K562 (cell line): ENCODE results near the gene DDX23. TPM values are rescaled to one million over a fixed set of nuclear protein-coding genes. Genes with fewer than 3 reads are reported as not detected.

Experiments used
- ATAC-seq: fragments of 200-7000 bp; cut with Tn5 transposase; 3 replicates; pipeline ENCODE4 v1.9.1; 2020; ENCODE audit warnings: moderate library complexity
- BruUV-seq: library from RNA; stranded (reverse); fragments of 400-500 nt; replicated peaks from 2 replicates; lab custom pipeline; 2021; lab: Mats Ljungman, UMichigan
- CTCF ChIA-PET: fragments of 300-600 bp; formaldehyde crosslinking; extraction: SDS; loops from one replicate; lab custom pipeline; 2021; ENCODE audit warnings: low intra/inter-chr PET ratio; lab: Yijun Ruan, JAX
- POLR2A ChIA-PET: fragments of 300-600, 350-650 bp; sonication (Branson Sonifier 250); formaldehyde crosslinking; extraction: SDS; loops from one replicate; lab custom pipeline; 2021; ENCODE audit warnings: antibody characterized with exemption, inconsistent platforms; lab: Yijun Ruan, JAX
- DNase-seq, 4 experiments: peaks; one replicate each; pipeline versions ENCODE4 v3.0.0 to v3.0.0-alpha.2; 2011 to 2018; ENCODE audit warnings: low spot score in 3 of 4, mixed read lengths in 3 of 4; ENCODE audit errors: extremely low read depth in 1 of 4
- FAIRE-seq: peaks from 2 replicates; lab custom pipeline; 2011; peaks lifted over from hg19 to GRCh38; lab: Jason Lieb, UNC
- H2AFZ ChIP-seq: 2 replicates; pipeline ENCODE4 v1.6.0; 2011; ENCODE audit warnings: low read depth, low read length, control low read depth, inconsistent platforms
- H3K27ac ChIP-seq: fragments of 200-600 bp; 3 replicates; pipeline ENCODE4 v1.8.0; 2011; ENCODE audit warnings: low read depth, mild to moderate bottlenecking, control low read depth, inconsistent platforms, low read length, moderate library complexity, mixed read lengths; ENCODE audit errors: extremely low read depth
- H3K27me3 ChIP-seq, 2 experiments: fragments of 300-600 bp in 1 of 2; 2 replicates in 1 of 2; 3 replicates in 1 of 2; pipeline versions ENCODE4 v1.6.0 to v1.8.0; 2011; ENCODE audit warnings: inconsistent platforms in 2 of 2, low read length in 2 of 2, mild to moderate bottlenecking in 1 of 2, mixed read lengths in 1 of 2, moderate library complexity in 1 of 2; ENCODE audit not compliant: control insufficient read depth in 2 of 2, insufficient read depth in 2 of 2
- H3K36me3 ChIP-seq: fragments of 300-600 bp; 3 replicates; pipeline ENCODE4 v1.8.0; 2011; ENCODE audit warnings: mild to moderate bottlenecking, low read length, inconsistent platforms; ENCODE audit not compliant: control insufficient read depth, insufficient read depth
- H3K4me1 ChIP-seq, 2 experiments: fragments of 200-600 bp in 1 of 2; replicated peaks in 1 of 2; 2 replicates in 1 of 2; 3 replicates in 1 of 2; pipeline versions ENCODE4 v1.5.1 to v1.8.0; 2011; ENCODE audit warnings: inconsistent platforms in 2 of 2, low read length in 2 of 2, mild to moderate bottlenecking in 1 of 2, mixed read lengths in 1 of 2, moderate library complexity in 1 of 2; ENCODE audit not compliant: control insufficient read depth in 2 of 2, insufficient read depth in 2 of 2
- H3K4me2 ChIP-seq: 2 replicates; pipeline ENCODE4 v1.6.1; 2011; ENCODE audit warnings: low read length, control low read depth, inconsistent platforms, mixed read lengths; ENCODE audit not compliant: insufficient read depth
- H3K4me3 ChIP-seq: fragments of 200-600 bp; sonication (generic), shearing (Covaris generic); 2 replicates; pipeline ENCODE4 v1.5.1; 2016; ENCODE audit warnings: control low read depth, inconsistent platforms
- H3K79me2 ChIP-seq: fragments of 200-600 bp; 3 replicates; pipeline ENCODE4 v1.8.0; 2011; ENCODE audit warnings: low read length, inconsistent platforms; ENCODE audit not compliant: control insufficient read depth, insufficient read depth
- H3K9ac ChIP-seq, 2 experiments: 2 replicates each; pipeline versions ENCODE4 v1.6.0 to v1.6.1; 2011; ENCODE audit warnings: low read depth in 2 of 2, low read length in 2 of 2, control low read depth in 1 of 2, inconsistent platforms in 1 of 2, mild to moderate bottlenecking in 1 of 2, mixed read lengths in 1 of 2; ENCODE audit not compliant: insufficient read depth in 1 of 2
- H3K9me1 ChIP-seq: one replicate; pipeline ENCODE4 v1.6.0; 2011; ENCODE audit warnings: inconsistent platforms, mild to moderate bottlenecking, low read length, moderate library complexity; ENCODE audit not compliant: control insufficient read depth, insufficient read depth
- H3K9me3 ChIP-seq: replicated peaks from 2 replicates; pipeline ENCODE4 v1.5.1; 2011; ENCODE audit warnings: low read depth, low read length, inconsistent platforms; ENCODE audit not compliant: control insufficient read depth, insufficient read depth
- H4K20me1 ChIP-seq: replicated peaks from 2 replicates; pipeline ENCODE4 v1.6.1; 2011; ENCODE audit warnings: low read length, inconsistent platforms, mixed read lengths; ENCODE audit not compliant: control insufficient read depth, insufficient read depth
- CHCHD3 ChIP-seq: fragments of 250-450 bp; sonication (Bioruptor Pico); IDR thresholded peaks from 2 replicates; pipeline ENCODE4 v2.1.2; 2022; ENCODE audit warnings: mild to moderate bottlenecking
- CREM ChIP-seq: IDR thresholded peaks from 2 replicates; pipeline ENCODE4 v1.6.1; 2014; ENCODE audit warnings: antibody characterized with exemption, low read depth
- CTBP1 ChIP-seq: fragments of 450-650 bp; IDR thresholded peaks from 2 replicates; pipeline ENCODE4 v1.6.1; 2016; ENCODE audit warnings: borderline replicate concordance
- EGR1 ChIP-seq: fragments of 450-650 bp; conservative IDR thresholded peaks from 2 replicates; pipeline ENCODE4 v1.6.1; 2017; ENCODE audit warnings: mild to moderate bottlenecking
- ETS2 ChIP-seq: IDR thresholded peaks from 2 replicates; pipeline ENCODE4 v1.6.1; 2016; ENCODE audit warnings: borderline replicate concordance, missing genetic modification characterization, mild to moderate bottlenecking, moderate library complexity, missing compliant biosample characterization; ENCODE audit not compliant: poor library complexity, severe bottlenecking
- FOXA1 ChIP-seq: fragments of 450-650 bp; IDR thresholded peaks from 2 replicates; pipeline ENCODE4 v1.6.1; 2016; ENCODE audit warnings: mild to moderate bottlenecking, borderline replicate concordance
- GMEB1 ChIP-seq: fragments of 250-450 bp; sonication (Bioruptor Pico); IDR thresholded peaks from 2 replicates; pipeline ENCODE4 v1.4.0; 2020; ENCODE audit warnings: mild to moderate bottlenecking
- GTF2F1 ChIP-seq: IDR thresholded peaks from 2 replicates; pipeline ENCODE4 v1.6.1; 2011; ENCODE audit warnings: low read depth, low read length, improper control_type of control experiment
- HDAC1 ChIP-seq, 2 experiments: fragments of 450-650 bp; IDR thresholded peaks; 2 replicates each; pipeline ENCODE4 v1.6.1; 2016 to 2017; ENCODE audit warnings: inconsistent platforms in 1 of 2, mild to moderate bottlenecking in 1 of 2, moderate library complexity in 1 of 2
- HMG20A ChIP-seq: fragments of 450-650 bp; formaldehyde crosslinking; conservative IDR thresholded peaks from 2 replicates; pipeline ENCODE4 v1.4.0; 2020; ENCODE audit warnings: mild to moderate bottlenecking, mixed read lengths
- HNRNPK ChIP-seq: fragments of 200-400 bp; formaldehyde crosslinking; IDR thresholded peaks from one replicate; pipeline ENCODE4 v1.6.1; 2018; ENCODE audit warnings: mild to moderate bottlenecking, low read depth, low read length; ENCODE audit not compliant: poor library complexity, severe bottlenecking
- MTF1 ChIP-seq: fragments of 250-450 bp; sonication (Bioruptor Pico); IDR thresholded peaks from 2 replicates; pipeline ENCODE4 v1.9.0; 2021; ENCODE audit warnings: moderate library complexity, mild to moderate bottlenecking, inconsistent platforms, borderline replicate concordance
- SAP30 ChIP-seq: fragments of 200-600 bp; sonication (generic); IDR thresholded peaks from 2 replicates; pipeline ENCODE4 v1.6.1; 2012; ENCODE audit warnings: borderline replicate concordance, low read depth, mild to moderate bottlenecking, moderate library complexity, low read length, control low read depth, inconsistent platforms; ENCODE audit not compliant: insufficient read depth, poor library complexity, severe bottlenecking
- XRCC5 ChIP-seq: fragments of 200-400 bp; formaldehyde crosslinking; IDR thresholded peaks from 2 replicates; pipeline ENCODE4 v1.6.1; 2017; ENCODE audit warnings: low read depth, mild to moderate bottlenecking, low read length
- ZBTB7A ChIP-seq: IDR thresholded peaks from 2 replicates; pipeline ENCODE4 v1.6.1; 2011; ENCODE audit warnings: low read depth, mild to moderate bottlenecking, low read length, moderate library complexity, borderline replicate concordance; ENCODE audit not compliant: control insufficient read depth
- ZKSCAN3 ChIP-seq: fragments of 250-450 bp; sonication (Bioruptor Pico); IDR thresholded peaks from 2 replicates; pipeline ENCODE4 v1.4.0; 2020
- WGBS: fragments of 100-300 bp; shearing (Covaris generic); methylation state at CpG from one replicate; pipeline ENCODE4 v1.1.6; 2016; ENCODE audit warnings: low coverage, mixed read lengths; ENCODE audit not compliant: insufficient coverage; ENCODE audit errors: missing lambda C conversion rate; 5-methylcytosine and 5-hydroxymethylcytosine counted together
- in situ Hi-C: fragments of 300-500 bp; cut with MboI; formaldehyde crosslinking; loops from 4 replicates; pipeline ENCODE4 v1.15.0; 2018; ENCODE audit warnings: inconsistent platforms, mixed read lengths
- intact Hi-C: fragments of 100-400 bp; cut with micrococcal nuclease; formaldehyde crosslinking; loops from 2 replicates; pipeline ENCODE4 v1.14.2; 2022
- polyA plus RNA-seq, 8 experiments: library from polyadenylated mRNA; depleted of rRNA in 4 of 8; stranded (reverse) in 5 of 8; unstranded in 3 of 8; fragments of >200 nt; fragmentation: Nextera tagmentation in 2 of 8; fragmentation: Illumina TruSeq in 1 of 8; extraction: Ambion mirVana in 2 of 8; extraction: Trizol in 1 of 8; gene quantifications; 2 replicates each; pipeline versions ENCODE4 v1.2.1 to v1.2.3, GENCODE V29; 2011 to 2014; ENCODE audit warnings: inconsistent platforms in 1 of 8, missing spikeins in 1 of 8
- total RNA-seq, 7 experiments: library from RNA; depleted of rRNA in 6 of 7; stranded (reverse); fragments of >200 nt in 6 of 7; fragmentation: Illumina TruSeq in 2 of 7; extraction: Trizol in 2 of 7; gene quantifications; 2 replicates each; pipeline versions ENCODE4 v1.2.1 to v1.2.3, GENCODE V29; 2011 to 2021; ENCODE audit warnings: low replicate concordance in 1 of 7
- TF ChIP-seq, protein P1 (sequence below): fragments of 450-650 bp; formaldehyde crosslinking; IDR thresholded peaks from 2 replicates; pipeline ENCODE4 v1.4.0; 2020; ENCODE audit warnings: mild to moderate bottlenecking, moderate library complexity

DDX23 gene
- total and polyA plus RNA-seq, 9 of the 15 experiments (the other 6 are each of a cell fraction or from before 2014, with no cell fraction given): 32.4 to 138 (median 104) TPM

GRCh38 chr12:48868451-48868850 lies 16.5 kb upstream of the DDX23 start (continued):
- TF ChIP-seq CTBP1: no peak
- TF ChIP-seq GTF2F1: no peak
- no peak for TF ChIP-seq MTF1
- TF ChIP-seq FOXA1: no peak
- no peak for TF ChIP-seq CREM
- TF ChIP-seq XRCC5: no peak
- no peak for TF ChIP-seq HMG20A (CRISPR knock-in tag)
- TF ChIP-seq CHCHD3 (CRISPR knock-in tag): no peak
- no peak for TF ChIP-seq HNRNPK
- TF ChIP-seq ETS2 (tag): no peak
- no peak for TF ChIP-seq SAP30

DNA sequence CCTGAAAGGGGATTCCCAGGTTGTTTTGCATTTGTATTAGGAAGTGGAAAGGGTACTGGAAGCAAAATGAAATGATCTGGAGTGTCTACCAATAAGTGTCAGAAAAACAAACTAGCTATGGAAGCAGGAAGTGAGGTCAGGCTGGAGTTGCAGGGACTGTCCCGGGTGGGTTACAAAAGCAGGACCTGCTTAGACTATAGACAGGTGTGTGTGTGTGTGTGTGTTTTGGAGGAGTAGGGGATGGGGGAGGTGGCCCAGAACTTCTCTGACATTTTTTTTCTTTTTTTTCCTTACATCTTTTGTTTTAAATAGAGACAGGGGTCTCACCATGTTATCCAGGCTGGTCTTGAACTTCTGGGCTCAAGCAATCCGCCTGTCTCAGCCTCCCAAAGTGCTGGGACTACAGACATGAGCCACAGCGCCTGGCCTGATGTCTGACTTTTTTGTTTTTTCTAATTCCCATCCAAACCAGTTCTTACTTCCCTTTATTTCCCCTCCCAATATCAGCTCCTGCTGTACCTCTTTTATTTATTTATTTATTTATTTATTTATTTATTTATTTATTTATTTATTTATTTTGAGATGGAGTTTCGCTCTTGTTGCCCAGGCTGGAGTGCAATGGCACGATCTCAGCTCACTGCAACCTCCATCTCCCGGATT lies 14.2 kb upstream of the DDX23 start:
- Histone ChIP-seq H3K27ac (peak overlapping the region; percentile 37; the same call in 2 of the 3 replicates), H3K4me3 (peak overlapping the region; percentile 39; the same call in 1 of the 2 replicates), H4K20me1 (0 out of 2 replicates have a peak, but pooled peaks cover 4% of the 10 kb centered on the region), H3K36me3 (no peaks in the 10 kb centered on the region), H3K9me1 (no peaks in the 10 kb centered on the region), H3K4me1 (peaks cover 7 to 8% of the 10 kb centered on the region in 2 experiments; a peak in 3 of 5 replicates), H3K4me2 (peak overlapping the region; percentile 85), H2AFZ (peak overlapping the region; percentile 96), H3K9me3 (no peaks in the 10 kb centered on the region), H3K27me3 (peaks cover 27% of the 10 kb centered on the region in 2 experiments), H3K9ac (peak overlapping the region in 1 of 2 experiments; percentile 20; a peak in 2 of 4 replicates), H3K79me2 (no peaks in the 10 kb centered on the region)
- no peak for DNase-seq
- peak; percentile 46 for ATAC-seq
- WGBS: 64% methylated on average over 6 of the region's 6 CpGs
- ChIA-PET CTCF (no interaction called here), POLR2A (interaction anchor here (0.6 to 4.9 kb wide), 10 partner anchors 9 to 226 kb away, joined by 3 to 25 read pairs (median 6); partner anchors contain the start of gene DDX23)
- no peak for FAIRE-seq
- BruUV-seq: no TSS peak
- intact Hi-C loops (no loop called here), in situ Hi-C loops (no loop called here)
- TF ChIP-seq ZKSCAN3 (no peak), GMEB1 (CRISPR knock-in tag) (no peak), HDAC1 (IDR thresholded peaks at IDR 0.05) (0 out of 4 replicates have a peak, but pooled peaks of 1 of the 2 experiments have one; percentile 15), ZBTB7A (peak; percentile 35; the same call in 1 of the 2 replicates), EGR1 (no peak)
- TF ChIP-seq, protein P1, sequence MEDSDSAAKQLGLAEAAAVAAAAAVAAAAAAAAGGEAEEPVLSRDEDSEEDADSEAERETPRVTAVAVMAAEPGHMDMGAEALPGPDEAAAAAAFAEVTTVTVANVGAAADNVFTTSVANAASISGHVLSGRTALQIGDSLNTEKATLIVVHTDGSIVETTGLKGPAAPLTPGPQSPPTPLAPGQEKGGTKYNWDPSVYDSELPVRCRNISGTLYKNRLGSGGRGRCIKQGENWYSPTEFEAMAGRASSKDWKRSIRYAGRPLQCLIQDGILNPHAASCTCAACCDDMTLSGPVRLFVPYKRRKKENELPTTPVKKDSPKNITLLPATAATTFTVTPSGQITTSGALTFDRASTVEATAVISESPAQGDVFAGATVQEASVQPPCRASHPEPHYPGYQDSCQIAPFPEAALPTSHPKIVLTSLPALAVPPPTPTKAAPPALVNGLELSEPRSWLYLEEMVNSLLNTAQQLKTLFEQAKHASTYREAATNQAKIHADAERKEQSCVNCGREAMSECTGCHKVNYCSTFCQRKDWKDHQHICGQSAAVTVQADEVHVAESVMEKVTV (CRISPR knock-in tag): no peak
